GM19351 (cell line): Measurements from ENCODE around the gene CPA5.

Source experiments
- ATAC-seq: cut with Tn5 transposase; IDR thresholded peaks from one replicate; pipeline ENCODE4 v1.9.1; 2021; ENCODE audit warnings: mild to moderate bottlenecking, moderate library complexity; ENCODE audit not compliant: unreplicated experiment

CPA5 gene

DNA sequence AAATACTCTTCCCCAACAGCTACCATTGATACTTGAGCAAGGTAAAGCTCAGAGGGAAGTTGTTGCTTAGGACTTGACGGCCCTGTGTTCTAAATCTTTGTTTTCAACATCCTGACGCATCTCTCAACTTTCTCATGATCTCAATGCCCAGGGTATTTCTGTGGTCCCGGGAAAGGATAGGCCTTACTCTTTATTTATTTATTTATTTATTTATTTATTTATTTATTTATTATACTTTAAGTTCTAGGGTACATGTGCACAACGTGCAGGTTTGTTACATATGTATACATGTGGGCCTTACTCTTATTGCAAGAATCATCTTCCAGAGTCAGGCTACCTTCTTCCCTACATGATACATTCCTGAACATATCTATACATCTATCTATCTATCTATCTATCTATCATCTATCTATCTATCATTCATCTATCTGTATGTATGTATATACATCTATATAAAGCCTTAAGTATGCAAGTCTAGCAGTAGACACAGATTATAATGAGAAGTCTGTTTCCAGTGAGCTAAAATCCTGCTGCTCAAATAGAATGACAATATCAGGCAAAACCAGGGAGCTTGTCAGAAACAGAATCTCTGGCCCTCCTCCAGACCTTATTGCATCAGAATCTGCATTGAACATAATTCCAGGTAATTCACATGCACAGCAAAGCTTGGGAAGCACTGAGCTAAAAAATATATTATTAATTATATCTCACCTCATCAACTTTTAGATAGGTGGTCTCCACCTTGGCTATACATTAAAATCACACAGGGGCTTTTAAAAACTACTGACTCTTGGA is 12.2 kb upstream of the CPA5 start:
- ATAC-seq = no peak

DNA sequence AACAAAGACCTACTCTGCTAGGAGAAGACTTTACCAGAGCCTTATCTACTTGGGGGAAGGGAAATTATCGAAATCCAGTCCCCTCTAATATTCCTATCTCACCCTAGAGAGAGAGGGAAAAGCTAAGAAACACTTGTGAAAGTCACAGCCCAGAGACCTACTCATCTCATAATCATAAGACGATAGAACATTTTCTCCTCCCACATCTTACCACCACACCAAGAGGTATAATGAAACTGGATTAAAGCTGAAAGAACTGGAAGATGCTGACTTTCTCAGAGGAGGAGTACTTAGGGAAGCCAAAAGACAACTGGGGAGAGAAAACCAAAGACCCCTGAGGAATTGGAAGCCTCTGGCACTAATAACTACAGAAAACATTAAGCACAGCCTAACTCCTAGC is 10.8 kb upstream of the CPA5 start:
- no peak for ATAC-seq

DNA sequence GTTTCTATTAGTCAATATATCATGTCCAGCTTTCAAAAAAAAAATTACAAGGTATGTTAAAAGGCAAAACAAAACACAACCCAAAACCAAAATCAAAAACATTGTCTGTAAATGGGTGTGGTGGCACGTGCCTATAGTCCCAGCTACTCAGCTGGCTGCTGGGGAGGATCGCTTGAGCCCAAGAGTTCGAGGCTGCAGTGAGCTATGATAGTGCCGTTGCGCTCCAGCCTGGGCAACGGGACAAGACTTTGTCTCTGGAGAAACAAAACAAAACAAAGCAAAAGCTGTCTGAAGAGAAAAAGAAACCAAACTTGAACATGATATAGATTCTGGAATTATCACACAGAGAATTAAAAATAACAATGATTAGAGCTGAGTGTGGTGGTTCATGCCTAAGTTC is 10.3 kb upstream of the CPA5 start:
- no peak for ATAC-seq

DNA sequence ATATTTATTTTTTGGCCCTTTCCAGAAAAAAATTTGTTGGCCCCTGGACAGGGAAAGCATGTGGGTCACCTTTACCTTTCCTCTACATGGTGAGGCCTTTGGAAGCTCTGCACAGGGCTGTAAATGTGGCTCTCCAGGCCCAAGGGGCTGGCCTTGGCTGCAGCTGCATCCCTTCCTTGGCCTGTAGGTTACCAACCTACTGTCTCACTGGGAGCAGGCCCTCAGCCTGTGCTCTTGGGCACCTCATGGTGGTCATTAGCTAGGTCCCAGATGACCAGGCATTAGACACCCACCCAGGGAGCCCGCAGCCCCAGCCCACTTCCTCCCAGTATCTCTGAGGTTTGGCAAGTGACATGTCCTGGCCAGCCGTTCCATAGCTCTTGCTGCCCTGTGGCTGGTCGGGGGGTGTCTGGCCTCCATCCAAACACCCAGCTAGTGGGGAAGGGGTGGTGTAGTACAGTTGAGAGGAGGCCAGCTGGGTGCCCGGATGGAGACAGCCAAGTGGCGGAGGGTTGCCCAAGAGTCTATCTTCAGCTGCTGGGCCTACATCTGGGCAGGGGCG is 7.1 kb upstream of the CPA5 start:
- no peak for ATAC-seq

DNA sequence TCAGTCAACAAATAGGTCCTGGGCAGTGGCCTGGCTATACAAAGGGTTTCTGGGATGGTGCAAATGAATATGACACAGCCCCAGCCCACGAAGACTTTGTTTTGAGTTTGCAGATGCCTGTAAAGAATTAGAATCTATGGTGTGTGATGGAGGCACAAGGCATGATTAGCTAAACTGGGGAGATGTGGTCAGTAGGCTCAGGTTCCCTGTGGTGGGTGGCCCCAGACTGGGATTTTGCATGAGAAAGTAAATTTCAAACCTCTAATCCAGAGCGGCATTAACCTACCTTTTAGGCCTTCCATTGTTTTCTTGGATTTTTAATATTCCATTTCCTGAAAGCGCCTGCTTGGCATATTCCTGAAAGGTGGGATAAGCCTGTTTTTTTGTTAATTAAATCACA is 6.4 kb upstream of the CPA5 start:
- no peak for ATAC-seq

DNA sequence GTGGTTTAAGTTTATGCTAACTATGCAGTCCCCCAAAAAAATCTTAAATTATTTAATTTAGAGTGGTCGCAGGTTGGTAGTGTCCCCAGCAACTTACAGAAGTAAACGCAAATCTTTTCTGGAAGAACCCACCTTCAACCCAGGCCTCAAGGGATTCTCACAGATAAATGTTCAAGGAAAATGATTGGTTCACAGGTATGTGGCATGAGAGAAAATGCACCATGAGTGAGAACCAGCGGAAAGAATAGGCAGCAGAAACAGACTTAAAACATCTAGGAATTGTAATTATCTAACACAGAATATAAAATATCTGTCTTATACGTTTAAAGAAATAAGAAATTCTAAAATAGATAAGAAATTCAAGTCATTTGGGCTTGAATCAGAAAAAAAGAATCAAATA is 2.7 kb upstream of the CPA5 start:
- no peak for ATAC-seq

DNA sequence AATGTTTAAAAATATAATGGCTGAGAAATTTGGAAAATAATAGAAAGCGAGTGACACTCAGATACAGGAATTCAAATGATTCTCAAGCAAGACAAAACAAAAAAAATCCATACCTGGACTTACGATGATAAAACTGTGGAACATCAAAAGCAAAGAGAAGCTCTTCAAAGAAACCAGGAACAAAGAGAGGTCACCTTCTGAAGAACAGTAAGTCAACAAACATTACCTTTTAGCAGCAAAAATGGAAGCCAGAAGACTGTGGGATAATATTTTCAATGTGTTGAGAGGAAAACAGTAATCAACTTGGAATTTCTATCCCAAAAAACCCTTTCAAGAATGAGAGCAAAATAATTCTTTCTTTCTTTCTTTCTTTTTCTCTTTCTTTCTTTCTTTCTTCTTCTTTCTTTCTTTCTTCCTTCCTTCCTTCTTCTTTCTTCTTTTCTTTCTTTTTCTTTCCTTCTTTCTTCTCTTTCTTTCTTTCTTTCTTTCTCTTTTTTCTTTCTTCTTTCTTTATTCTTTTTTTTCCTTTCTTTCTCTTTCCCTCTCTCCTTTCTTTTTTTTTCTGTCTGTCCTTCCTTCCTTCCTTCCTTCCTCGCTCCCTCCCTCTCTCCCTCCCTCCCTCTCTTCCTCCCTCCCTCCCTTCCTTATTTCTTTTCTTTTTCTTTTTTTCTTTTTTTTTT is 1.8 kb upstream of the CPA5 start:
- ATAC-seq = no peak

DNA sequence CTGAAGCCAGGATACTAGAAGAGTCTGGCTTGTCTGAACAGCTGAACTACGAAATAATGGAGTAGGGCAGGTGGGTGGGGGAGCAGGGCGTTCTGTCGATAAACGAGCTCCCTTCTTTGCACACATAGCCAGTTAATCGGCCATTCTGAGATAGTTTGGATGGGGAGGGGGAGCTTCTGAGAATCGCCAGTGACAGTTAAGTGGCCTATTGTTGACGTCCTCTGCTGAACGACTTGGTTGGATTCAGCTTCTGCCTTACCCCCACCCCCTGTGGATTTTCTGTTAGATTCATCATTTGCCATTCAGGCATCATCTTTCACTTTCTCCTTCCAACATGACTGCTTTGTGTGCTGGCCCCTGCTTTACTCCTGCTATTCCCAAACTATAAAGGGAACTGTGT is 520 bp downstream of the CPA5 start:
- ATAC-seq = no peak

DNA sequence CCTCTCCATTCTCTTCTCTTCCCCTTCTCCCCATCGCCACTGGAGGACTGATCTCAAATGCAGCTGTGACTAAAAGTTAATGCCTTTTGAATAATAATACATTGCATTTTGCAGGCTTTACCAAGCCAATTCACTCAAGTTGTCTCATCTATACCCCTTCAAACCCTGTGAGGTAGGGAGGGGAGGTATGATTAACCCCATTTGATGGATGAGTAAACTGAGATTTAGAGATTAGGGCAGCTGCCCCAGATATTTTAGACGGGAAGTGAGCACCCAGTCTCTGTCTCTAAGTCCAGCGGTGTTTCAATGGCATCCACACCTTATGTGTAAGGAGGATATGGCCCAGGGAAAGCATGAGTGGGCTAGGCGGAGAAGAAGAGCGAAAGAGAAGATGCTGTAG is 1.1 kb downstream of the CPA5 start:
- ATAC-seq = no peak

DNA sequence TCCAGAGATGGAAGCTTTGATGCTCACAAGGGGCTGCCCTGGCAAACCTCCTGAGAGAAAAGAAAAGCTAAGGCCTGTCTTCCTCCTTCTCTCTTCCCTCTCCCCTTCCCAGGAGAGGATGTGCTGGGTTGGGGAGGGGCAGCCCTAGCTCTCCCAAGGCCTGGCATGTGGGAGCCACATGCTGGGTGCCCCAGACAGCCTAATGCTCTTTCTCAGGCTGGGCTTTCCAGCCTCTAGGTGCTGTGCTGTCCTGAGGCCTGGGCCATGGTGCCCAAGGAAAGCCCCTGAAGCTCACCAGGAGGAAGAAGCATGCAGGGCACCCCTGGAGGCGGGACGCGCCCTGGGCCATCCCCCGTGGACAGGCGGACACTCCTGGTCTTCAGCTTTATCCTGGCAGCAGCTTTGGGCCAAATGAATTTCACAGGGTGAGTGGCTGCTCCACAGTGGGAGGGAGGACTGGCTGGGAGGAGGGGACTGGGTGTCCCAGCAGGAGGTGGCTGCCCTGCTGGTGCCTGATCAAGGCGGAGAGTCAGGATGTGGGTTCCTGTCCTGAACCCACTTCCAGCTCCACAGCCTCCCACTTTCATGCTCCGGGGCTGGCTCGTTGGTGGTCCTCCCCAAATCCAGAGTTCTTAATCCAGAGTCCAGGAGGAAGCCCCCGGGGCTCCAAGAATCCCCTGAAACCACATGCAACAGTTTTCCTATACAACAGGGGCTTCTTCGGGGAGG is 1.7 kb downstream of the CPA5 start:
- no peak for ATAC-seq

DNA sequence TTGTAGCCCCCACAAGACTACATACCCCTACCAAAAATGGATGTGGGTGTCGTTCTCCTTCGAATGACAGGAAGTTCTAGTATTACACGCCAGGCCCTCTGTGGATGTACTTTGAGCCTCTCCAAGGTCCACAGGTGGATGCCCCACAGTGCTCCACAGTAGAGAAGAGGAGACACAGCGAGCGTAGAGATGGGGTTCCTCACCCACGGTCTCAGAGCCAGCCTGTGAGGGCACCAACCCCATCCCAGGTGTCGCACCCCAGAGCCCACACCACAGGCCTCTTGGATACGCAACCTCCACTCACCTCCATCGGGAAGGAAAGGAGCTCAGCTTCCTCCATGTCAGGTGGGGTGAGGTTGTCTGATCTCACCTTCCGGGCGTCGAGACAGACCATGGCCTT is 2.3 kb downstream of the CPA5 start:
- ATAC-seq = no peak

DNA sequence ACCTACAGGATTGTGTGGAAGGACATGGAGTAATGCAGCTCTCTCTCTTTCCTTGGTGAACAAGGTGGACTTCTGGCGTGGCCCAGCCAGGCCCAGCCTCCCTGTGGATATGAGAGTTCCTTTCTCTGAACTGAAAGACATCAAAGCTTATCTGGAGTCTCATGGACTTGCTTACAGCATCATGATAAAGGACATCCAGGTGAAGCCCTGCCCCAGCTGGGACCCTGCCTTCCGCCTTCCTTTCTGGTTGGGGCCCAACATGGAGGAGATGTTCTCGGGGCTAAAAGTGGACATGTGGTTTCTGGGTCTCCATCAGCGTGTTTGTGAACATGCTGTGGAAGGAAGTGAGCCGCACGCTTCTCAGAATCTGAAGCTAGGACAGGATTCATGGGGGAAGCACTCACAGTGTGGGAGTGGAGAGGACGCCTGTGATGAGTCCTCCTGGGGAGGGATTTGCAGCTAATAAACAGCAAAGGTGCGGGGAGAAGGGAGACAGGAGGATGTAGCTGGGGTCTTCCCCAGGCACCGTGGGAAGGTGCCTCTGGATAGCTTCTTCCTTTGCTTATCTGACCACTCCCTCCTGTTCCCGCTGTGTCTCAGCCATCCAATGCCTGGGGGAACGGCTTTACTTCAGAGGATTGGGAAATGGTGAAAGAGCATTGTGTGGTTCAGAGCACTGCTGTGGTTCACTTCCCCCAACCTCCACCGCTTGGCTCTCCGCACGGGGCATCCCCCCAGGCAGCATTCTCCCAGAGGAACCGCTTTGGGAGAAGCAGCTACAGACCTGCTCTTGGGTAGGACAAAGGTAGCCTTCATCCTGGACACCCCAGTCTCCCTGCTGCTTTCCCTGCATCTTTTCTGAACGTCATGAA is 5.5 kb downstream of the CPA5 start:
- ATAC-seq = no peak

DNA sequence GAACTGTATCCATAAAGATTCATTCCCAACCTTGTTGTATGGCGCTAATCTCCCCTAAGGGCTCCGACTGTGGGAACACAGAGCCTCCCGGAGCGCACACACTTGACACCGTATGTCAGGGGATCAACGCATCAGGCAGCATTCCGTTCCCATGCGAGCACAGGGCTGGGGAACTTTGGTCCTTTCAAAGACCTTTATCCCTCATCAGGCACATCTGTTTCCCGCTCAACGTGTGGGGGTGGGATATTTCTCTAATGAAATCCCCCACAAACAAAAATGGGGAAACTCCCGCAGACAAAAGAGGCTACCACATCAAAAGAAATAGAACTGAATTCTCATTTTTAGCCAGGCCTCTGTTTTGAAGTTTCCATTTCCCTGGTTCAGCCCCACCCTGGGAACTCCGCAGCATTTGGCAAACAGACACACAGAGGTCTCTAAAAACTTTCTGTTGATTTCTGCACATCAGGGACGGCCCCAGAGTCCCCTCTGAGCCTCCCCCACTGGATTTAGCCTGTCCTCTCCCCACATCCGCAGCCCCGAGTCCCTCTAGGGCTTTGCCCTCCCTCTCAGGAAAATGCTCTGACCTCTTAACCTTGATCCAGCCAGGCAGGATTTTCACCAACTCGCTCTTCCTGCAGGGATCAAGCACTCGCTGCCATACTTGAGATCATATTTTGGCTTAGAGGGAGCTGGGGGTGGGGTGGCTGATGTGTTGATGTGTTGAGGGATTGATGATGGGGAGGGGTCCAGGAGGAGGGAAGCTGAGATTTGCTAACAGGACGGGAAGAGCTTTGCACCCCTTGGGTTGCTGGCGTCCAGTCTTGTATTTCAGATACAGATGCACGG is 6.6 kb downstream of the CPA5 start:
- peak; percentile 65 for ATAC-seq

DNA sequence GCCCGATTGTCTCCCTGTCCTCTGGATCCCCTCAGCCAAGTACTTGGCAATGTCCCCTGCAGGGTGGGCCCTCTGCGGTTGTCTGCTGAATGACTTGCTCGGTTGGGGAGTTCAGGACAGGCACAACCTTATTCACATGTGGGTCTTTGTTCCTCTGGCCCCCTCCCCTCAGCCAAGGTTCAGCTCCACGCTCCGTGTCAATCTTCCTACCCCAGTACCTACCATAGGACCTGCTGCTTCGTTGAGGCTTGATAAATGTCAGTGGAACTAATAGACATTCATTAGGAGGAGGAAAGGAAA is 7.1 kb downstream of the CPA5 start:
- ATAC-seq = no peak

DNA sequence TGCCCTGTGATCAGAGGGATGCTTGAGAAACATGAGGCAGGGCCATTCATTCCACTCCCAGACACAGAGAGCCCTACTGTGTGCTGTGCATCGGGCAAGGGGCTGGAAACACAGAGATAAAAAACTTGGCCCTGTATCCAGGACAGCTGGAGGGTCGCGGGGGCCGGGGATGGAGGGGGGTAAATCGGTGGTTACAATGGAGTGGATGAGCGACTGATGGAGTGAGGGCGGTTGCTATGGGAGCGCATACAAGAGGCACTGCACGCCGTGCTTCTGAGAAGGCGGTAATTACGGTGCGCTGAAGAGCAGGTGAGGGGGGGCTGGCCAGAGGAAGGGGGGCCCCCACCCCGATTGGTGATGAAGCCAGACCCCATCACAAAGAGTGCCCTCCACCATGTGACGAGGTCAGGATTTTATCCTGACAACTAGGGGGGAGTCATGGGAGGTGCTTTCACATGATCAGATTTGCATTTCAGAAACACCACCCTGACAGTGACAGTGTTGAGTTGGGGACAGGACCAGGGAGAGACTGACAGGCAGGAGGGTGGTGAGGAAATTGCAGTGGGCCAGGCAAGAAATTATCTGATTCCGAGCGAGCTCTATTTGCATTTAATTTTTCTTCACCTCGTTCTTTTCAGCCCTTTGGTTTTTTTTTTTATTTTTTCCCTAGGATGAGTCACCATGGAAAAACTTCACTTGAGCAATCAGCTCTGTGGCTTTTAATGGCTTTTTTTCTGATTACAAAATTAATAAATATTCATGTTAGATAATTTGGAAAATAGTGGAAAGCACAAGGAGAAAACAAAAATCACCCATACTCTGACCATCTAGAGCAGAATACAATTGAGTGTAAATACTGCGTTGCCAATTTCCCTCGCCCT is 7.8 kb downstream of the CPA5 start:
- no peak for ATAC-seq

DNA sequence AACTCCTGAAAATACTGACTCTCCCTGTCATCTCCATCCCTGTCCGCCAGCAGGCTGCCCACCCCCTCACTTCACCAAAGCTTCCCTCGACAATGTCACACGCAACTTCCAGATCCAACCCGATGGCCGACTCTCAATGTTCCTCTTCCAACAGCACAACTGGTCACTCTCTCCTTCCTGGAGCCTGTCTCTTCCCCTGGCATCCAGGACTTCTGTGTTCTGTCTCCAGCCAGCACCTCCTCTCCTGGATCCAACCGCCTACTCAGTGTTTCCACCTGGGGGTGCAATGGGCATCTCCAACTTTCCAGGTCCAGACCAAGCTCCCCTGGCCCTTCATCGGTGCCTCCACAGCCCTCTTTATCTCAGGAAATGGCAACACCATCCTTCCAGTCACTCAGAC is 8.6 kb downstream of the CPA5 start:
- ATAC-seq = no peak

DNA sequence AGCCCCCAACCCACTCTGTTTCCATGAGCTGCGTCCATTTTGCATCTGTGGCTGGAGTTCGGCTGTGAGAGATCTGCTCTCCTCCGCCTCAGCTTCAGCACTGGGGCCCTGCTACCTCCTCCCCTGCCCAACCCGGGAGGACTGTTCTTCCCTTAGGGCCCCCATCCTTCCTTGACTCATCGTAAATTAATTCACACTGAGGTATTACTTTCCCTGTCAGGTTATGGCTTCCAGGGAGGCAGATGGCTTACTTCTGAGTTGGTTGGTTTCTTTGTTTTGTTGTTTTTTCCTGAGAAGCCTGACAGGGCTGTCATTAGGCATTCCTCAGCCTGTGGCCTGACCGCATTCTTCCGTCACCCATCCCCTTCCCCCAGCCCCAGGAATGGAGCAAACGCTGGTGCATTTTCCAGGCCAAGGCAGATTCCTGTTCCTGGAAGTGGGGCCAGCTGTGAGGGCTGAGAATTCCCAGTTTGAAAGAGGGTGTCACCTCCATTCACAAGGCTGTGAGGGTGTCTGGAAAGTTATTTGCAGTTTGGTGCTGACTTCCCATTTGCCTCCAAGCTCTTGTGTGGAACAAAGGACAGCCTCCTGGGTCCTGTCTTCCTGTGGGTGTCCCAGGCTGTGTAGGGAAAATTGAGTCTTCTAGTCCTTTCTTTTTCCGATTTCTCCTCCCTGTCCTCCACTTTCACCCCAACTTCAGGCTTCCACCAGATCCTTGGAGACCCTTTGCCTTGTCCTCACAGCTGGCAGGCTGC is 11.7 kb downstream of the CPA5 start:
- no peak for ATAC-seq

DNA sequence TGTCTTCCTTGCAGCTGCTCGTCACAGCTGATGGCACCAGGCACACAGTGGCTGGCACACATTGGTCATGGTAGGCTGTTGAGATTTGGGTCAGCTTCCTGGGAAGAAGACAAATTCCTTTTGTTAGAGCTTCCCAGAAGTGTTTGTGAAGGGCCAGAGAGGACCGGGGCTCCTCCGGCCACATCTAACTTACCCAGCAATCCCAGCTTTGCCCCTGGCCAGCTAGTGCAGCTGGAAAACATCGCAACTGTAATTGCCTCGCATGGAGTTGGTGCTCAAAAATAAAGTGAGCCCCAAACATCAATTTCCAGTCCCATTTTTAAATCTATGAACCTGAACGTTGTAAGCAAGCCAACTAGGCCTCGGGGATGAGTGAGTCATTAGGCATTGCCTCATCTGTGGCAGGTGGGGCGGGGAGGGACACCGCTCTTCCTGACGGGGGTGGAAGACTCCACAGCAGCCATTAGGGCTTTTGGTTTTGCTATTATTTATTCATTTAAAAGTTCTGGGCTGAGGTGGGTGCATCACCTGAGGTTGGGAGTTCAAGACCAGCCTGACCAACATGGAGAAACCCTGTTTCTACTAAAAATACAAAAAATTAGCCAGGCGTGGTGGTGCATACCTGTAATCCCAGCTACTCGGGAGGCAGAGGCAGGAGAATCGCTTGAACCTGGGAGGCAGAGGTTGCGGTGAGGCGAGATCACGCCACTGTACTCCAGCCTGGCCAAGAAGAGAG is 12.4 kb downstream of the CPA5 start:
- no peak for ATAC-seq
